Skin of body (tissue), 2 donors: ENCODE results near the gene MAP3K6. TPM values are rescaled to one million over a fixed set of nuclear protein-coding genes. Genes with fewer than 3 reads are reported as not detected.
A peak's percentile ranks its signal among the peaks of the same experiment; 100 is the strongest.
"Not testable (repeated sequence)": the region's sequence is repeated elsewhere in the genome, so short reads cannot be mapped to it uniquely, and the experiment has no call there.

Experiments used
- DNase-seq: peaks from one replicate; lab custom pipeline; 2025; lab: John Stamatoyannopoulos, UW
- total RNA-seq: library from RNA; depleted of rRNA; stranded (reverse); fragments of >200 nt; gene quantifications from one replicate; pipeline ENCODE4 v1.2.3, GENCODE V29; 2014

Gene MAP3K6, protein sequence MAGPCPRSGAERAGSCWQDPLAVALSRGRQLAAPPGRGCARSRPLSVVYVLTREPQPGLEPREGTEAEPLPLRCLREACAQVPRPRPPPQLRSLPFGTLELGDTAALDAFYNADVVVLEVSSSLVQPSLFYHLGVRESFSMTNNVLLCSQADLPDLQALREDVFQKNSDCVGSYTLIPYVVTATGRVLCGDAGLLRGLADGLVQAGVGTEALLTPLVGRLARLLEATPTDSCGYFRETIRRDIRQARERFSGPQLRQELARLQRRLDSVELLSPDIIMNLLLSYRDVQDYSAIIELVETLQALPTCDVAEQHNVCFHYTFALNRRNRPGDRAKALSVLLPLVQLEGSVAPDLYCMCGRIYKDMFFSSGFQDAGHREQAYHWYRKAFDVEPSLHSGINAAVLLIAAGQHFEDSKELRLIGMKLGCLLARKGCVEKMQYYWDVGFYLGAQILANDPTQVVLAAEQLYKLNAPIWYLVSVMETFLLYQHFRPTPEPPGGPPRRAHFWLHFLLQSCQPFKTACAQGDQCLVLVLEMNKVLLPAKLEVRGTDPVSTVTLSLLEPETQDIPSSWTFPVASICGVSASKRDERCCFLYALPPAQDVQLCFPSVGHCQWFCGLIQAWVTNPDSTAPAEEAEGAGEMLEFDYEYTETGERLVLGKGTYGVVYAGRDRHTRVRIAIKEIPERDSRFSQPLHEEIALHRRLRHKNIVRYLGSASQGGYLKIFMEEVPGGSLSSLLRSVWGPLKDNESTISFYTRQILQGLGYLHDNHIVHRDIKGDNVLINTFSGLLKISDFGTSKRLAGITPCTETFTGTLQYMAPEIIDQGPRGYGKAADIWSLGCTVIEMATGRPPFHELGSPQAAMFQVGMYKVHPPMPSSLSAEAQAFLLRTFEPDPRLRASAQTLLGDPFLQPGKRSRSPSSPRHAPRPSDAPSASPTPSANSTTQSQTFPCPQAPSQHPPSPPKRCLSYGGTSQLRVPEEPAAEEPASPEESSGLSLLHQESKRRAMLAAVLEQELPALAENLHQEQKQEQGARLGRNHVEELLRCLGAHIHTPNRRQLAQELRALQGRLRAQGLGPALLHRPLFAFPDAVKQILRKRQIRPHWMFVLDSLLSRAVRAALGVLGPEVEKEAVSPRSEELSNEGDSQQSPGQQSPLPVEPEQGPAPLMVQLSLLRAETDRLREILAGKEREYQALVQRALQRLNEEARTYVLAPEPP (N-terminal part only)
- total RNA-seq, result 14.5 TPM

DNA sequence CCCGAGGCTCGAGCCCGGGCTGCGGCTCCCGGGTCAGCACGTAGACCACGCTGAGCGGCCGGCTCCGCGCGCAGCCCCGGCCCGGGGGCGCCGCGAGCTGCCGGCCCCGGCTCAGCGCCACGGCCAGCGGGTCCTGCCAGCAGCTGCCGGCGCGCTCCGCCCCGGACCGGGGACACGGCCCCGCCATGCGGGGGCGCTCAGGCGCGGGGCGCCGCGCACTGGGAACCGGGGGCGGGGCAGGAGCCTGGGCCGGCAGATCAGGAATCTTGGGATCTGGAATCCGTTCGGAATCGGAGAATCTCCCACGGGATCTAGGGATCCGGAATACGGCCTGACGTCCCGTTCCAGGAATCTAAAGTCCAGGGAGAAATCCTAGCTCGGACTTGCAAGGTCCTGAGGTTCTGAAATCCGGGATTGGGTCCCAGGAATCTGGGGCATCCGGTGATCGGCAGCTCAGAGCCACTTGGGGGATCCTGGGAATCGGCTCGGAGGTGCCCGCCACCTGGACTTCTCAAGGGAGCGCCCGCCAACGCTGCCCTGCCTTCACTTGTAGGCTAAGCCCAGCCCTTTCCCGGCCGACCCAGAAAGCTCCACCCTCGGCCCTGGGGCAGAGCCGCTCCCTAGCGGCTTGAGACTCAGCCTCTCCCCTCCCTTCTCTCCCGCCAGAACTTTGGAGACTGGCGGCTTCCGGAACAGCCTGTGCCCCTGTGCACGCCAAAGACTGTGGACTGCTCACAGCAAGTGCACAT lies at the start of gene MAP3K6:
TSS of gene MAP3K6 (minus strand) at position 551 of the 749 bp plus-strand sequence. CDS start at position 187, 364 bp downstream.
- peak; percentile 56 for DNase-seq

DNA sequence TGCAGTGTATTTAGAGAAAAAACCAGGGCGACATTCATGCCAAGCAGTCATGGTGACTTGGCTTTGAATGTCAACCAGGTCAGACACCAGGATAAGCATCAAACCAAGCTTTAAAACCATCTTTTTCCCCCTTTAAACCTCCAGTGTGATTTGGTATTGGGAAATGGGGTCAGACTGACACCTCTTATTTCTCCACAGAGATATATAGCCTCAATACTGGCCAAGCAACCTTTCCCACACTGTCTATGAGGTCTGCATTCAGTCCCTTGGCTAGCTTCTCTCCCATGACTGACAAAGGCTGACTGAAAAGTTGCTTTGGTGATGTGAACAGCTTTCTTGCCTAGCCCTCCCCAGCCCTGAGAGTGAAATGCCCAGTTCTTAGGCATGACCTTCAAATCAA lies 47.3 kb upstream of the MAP3K6 start:
- DNase-seq, result no peak

DNA sequence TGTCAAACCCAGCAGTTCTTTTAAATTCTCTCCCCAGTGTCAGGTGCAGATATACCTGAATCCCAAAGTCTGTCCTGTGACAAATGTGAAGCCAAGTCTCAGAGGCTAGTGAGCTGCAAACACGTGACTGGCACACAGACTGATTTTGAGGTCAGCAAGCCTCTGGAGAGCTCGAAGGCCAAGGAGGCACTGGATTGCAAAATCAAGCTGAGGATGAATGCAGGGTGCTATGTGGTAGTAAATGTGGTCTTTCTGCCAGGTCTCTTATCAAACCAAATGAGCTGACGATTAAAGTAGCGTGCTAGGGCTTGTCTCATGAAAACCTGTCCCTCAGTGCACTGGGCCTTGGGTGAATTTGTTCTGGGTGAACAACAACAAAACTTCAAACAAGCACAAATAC lies 46.2 kb upstream of the MAP3K6 start:
- no peak for DNase-seq

DNA sequence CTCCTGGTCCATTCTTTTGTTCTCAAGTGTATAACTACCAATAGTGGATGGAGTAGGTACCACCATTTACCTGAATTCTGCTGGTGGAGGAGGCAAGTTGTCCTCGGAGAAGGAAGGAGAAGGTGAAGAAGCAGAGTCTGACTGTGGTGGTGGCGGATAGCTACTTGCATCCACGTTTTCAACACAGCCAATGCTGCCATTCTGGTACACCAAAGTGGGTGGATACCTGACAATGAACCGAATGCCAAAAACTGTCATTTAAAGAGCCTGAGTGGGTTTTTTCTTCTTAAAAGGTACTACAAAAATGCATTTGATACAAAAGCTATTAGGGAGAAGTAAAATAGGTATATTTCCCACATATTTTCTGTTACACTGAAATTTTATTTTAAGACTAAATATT lies 45.7 kb upstream of the MAP3K6 start:
- DNase-seq, result no peak

DNA sequence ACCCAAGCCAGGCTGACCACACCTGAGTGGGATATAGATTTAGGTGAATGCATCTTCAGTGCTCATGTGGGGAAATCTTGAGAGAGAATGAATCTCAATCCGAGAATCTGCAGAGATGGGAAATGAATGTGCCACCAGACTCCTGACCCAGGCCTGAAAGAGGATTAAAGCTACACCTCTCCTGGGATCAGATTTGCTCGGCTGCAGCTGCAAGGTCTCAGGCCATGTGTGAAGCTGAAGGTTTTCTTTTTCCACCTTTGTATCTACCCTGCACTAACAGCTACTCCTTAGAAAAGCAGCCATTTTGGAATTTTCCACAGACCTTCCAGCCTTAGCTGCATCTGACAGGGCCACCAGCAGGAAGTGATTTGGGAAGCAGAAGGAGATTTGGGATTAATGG lies 43.9 kb upstream of the MAP3K6 start:
- DNase-seq, result no peak

DNA sequence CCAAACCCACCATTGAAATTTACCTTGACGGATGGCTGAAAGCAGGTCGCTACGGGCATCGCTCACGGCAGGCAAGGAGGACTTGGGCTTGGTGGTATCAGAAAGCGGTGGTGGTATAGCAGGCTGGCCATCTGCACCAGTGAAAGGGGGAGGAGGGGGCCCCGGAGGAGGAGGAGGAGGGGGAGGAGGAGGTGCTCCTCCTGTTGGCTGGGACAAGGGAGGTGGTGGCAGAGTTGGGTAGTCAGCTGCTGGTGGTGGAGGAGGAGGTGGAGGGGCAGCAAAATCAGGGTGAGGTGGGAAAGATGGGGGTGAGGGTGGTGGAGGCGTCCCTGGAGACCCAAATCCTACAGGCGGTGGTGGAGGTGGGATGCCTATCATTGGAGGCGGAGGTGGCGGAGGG lies 42.9 kb upstream of the MAP3K6 start:
- no peak for DNase-seq

DNA sequence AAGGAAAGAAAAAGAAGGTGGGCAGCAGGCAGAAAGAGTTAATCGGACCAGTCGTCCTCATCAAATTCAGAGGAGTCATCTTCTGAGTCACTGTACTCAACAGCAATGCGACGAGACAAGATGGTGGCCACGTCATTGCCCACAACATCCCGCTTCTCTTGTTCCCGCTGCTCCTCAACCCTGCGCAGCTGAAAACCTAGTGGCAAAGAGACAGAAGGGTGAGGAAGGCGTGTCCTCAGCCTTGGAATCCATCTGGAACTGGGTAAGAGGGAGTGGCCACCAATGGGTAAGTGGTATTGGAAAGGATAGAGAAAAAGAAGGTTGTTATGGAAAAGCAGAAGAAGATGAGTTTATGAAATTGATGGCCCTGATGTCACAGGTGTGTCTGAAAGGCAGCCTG lies 41.4 kb upstream of the MAP3K6 start:
- no peak for DNase-seq

DNA sequence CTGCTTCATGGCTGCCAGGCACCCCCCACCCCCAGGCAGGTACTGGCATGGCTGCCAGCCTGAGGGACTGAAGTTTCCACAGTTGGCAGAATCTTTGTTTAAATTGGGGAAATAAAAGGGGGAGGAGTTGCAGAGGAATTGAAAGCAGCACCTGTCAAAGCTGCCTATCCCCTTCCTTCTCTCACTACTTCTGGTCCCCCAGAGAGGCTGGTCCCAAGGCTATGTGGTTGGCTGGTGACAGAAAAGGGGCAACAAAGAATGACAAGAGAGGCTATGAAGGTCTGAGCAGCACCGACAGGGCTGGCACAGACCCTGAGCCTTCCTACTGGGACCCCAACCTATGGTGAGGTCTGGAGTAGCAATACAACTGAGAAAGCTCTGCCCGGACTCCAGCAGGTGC lies 40.0 kb upstream of the MAP3K6 start:
- DNase-seq, result not testable (repeated sequence)

DNA sequence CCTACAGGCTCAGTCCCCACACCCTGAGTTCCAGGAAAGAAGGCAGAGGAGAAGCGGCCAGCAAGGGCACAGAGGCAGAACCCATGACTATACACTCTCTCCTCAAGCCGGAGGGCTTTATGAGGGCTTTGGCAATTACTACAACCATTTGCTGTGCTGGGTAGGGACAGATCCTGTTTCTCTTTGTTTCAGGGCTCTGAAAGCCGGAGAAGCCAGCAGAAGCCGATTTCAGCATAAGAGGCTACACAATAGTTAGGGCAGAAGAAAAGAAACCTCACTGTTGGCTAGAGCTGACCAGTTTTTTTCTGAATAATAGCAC lies 39.6 kb upstream of the MAP3K6 start:
- DNase-seq, result no peak

DNA sequence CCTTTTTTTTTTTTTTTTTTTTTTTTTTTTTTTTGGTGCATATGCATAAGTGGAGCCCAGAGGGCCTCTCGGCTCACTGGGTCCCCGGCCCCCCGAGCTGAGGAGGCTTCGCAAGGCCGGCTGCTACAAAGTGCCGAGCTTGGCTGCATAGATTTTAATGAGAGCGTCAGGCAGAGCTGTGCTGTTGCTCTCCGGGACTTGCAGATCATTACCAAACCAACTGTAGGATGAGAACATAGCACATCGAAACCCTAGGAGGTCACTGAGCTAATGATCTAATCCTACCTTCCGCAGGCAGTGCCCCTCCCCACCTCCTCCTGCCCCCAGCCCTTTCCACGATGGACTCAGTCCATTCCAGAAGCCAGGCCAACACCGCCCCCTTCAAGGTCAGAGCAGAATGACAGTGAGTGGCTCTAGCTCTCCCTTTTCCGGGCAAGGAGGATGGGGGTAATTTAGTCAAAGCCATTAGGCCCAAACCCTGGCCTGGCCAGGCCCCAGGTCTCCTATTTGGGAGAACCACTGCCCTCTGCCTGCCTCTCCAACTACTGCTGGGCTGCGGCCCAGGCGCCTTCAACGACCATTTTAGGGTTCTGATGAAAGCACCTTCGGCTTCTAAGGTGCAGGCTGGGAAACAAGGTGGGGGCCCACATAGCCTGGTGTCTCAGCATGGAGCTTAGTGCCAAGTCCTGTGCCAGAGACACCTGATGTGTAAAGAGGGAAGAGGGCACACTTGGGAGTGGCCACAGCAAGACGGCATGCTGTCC lies 39.0 kb upstream of the MAP3K6 start:
- DNase-seq, result not testable (repeated sequence)

DNA sequence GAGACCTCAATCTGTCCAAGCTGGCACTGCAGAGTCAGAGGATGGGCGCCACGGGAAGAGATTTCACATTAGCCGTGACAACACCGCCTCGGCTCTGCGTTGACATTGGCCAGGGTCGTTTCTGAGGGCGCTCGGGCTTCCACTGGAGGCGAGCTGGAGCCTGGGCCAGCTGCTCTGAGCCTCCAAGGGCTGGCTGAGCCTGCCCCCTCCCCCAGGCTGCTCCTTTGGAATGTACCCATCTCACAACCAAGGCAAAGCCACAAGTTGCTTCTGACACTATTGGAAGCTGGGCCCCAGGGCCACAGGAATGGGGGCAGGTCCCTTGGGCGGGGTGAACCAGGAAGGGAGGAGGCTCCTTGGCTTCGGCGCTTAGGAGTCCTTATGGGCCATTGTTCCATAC lies 38.3 kb upstream of the MAP3K6 start:
- no peak for DNase-seq

DNA sequence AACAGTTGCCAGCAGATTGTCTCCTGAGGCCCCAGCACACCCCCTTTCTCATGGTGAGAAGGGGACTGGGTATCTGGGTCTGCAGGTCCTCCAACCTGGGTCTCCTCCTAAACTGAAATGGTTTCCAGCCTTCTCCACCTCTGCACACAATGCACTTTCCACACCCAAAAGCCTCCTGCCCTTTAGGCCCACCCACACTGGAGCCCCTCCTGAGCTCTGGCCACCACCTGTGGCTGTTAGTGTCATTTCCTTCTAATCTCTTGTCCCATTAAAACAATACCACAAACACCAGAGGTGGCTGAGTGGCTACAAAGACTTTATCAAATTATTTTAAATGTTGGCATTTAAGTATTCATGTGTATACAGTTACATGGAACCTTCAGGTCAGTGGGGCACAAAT lies 37.2 kb upstream of the MAP3K6 start:
- no peak for DNase-seq

DNA sequence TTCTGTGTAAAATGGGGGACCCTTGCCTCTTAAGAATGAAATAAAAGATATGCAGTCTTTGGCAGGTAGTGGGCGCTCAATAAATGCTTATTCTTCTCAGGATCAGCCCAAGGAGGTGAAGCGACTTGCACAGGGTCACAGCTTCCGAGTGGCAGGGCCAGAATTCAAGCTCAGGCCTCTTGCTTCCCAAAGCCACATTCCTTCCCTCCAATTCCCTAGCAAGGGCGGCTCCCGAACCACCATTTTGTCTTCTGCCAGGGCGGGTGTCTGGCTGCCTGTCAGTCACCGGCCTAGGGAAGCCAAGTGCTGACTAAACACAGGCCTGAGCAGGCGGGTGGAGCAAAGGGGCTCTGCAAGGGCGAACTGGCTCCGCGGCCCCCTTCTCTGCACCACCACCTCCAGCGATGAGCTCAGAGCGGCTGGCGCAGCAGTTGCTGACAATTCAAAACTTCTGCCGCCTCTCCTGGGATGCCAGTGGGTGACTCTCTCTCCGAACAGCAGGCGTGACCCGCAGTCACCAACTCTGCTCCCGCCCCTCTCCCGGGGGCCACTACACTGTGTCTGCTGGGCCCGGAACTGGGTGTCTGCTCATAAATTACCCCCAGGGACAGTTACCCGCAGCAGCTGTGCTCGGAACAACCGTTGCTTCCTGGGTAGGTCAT lies 36.4 kb upstream of the MAP3K6 start:
- DNase-seq, result peak; percentile 84

DNA sequence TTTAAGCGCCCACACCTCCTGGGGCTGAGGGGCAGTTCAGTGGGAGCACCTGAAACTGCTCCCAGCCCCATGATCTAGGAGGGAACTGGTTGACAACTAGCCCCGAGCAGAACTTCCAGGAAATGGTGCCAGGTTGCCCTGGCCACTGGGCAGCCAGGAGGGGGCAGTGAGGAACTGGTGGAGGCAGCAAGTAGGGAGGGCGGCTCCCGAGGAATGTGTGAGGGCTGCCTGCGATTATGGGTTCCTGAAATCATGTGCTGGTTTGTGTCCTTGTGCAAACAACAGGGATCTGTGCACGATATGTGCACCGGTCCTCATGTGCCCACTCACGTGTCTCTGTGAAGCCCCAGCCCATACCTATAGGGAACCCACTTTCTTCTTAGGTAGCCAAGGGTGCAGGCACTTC lies 35.6 kb upstream of the MAP3K6 start:
- peak; percentile 61 for DNase-seq

DNA sequence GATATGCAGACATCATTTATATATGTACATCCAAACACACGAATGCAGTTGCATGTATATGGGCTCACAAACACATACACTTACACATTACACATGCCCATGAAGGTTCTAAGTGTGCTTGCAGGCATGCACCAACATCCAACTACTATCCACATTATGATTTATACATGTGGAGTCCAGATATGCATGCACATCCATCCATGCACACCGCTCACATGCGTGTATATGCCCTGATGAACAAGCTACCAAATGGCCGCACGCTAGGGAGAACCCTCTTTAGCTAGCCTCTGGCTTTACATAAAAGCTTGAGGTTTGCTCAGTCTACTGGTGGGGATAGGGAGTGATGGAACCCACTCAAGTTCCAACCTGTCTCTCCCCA lies 34.2 kb upstream of the MAP3K6 start:
- no peak for DNase-seq

DNA sequence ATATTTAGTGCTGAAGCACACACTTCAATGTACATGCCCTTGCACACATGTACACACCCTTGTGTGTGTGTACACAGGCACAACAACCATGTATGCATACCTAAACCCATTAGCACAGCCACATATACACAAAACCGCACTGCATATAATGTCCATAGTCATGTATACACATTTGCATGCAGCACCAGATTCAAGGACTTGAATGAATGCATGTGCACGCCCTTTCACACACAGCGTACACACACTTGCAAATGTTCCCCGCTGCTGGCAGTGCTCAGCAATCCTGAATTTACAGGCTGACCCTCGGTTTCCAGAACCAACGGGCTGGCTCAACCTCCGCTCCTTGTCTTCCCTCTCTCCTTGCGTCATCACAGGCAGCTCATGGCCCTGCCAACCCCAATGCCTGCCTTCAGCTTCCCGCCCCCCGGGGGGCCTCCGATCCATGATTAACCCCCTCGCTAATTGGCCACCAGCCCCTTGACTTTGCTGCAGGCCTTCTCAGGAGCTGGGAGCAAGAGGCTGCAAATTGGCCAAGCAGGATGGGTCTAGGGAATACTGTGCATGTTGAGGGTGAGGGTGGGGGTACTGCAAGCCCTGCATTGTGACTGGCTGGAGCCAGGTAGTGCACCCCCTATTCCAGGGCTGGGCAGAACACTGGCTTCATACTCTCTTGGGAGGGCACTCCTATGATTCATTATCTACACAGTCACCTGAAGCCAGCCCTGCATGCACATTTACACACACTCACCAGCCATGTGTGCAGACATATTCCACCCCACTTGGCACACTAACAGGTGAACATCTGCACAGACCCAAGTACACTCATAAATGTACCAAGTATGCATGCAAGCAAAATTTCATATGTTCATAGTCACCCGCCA lies 33.6 kb upstream of the MAP3K6 start:
- DNase-seq, result peak; percentile 33

DNA sequence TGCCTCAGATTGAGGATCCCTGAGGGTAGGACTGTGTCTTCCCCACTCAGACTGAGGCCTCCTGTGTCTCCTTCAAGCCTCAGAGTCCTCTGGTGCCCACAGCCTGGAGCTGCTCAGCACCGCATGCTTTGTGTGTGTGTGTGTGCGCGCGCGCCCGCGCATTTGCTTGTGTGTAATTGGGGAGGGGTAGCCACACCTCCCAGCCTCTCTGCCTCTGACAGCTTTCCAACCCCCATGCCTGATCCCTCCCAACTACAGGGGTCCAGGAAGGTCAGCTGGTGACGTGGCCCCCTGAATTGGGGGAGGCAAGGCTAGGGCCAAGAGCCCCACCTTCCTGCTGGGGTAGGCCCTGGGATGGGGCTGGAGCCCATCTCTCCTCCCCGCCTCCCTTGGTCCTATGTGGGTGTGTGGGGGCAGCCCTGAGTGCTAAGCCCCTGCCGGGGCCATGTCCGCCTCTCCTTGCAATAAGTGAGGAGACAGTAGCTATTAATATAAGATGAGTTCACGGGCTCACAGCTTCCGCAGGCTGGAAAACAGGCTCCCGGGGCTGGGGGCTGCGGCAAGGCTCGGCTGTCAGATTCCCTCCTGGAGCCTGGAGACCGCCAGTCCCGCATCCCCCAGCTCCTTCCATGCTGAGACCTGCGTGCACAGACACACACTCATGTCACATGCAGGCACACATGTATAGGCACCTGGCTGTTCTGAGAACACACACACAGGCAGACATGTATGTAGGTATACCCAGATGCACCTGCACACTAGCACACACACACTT lies 32.7 kb upstream of the MAP3K6 start:
- peak; percentile 39 for DNase-seq
